ENCODE measurements around the gene GGTLC3.
"Not testable (repeated sequence)": the region's sequence is repeated elsewhere in the genome, so short reads cannot be mapped to it uniquely, and the experiment has no call there.

The GGTLC3 gene

DNA sequence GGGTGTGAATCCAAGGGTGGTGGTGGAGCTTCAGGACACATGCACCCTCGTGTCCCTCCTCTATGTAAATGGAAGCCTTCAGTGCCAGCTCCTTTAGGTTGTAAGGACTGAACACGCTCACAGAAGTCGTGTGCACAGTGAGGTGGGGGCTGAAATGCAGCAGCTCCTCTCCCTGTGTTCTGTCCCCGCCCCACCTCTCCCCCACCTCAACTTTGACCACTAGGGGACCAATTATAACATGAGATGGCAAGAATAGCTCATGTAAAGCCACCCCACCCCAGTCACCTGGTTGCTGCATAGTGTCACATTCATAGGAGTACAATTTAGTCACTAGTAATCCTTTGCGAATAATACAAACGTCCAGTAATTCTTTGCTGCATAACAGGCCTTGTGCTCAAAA, 4.8 kb upstream of the GGTLC3 start:
- not testable (repeated sequence) for DNase-seq (ENCODE audit: low read depth in 1 of 2, low spot score in 1 of 2)

GRCh38 chr22:18513454-18513853, 4.5 kb downstream of the GGTLC3 start:
- not testable (repeated sequence) for DNase-seq (ENCODE audit: low read depth in 1 of 2, low spot score in 1 of 2)

DNA sequence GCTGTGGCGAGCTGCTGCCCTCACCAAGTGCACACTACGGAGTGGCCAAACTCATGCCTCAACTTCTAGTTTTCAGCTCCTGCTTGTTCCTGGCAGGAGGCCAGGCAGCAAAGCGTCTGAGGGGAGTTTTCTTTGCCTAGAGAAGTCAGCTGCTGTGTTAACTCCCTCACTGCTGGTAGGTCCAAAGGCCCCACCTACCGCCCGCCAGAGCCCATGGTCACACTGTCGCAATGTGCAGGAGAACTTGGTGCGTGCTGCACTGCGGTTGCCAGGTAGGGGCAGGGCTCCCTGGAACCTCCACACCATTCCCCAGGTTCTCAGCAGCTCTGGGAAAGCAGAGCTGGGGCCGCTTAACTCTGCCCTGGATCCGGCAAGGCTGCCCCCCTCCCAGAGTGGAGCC, 5.6 kb downstream of the GGTLC3 start:
- DNase-seq (ENCODE audit: low read depth in 1 of 2, low spot score in 1 of 2): not testable (repeated sequence)

DNA sequence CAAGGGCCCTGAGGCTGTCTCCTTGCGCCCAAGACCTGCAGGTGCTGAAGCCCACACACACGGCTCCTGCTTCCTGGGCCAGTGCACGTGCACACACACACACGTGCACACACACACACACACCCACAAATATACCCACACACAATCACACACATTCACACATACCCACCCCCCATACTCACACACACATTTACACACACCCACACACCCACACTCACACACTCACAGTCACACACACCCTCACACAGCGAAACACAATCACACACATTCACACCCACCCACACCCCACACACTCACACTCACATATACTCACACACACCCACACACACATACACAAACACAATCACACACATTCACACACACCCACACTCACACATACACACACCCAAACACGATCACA, 6.6 kb downstream of the GGTLC3 start:
- not testable (repeated sequence) for DNase-seq (ENCODE audit: low read depth in 1 of 2, low spot score in 1 of 2)

- not testable (repeated sequence) for DNase-seq (ENCODE audit: low read depth in 1 of 2, low spot score in 1 of 2)
These were observed 21.7 kb downstream of the GGTLC3 start for GRCh38 chr22:18496227-18496626.
